Activated gamma-delta T cell treated with anti-CD3 and anti-CD28 coated beads, Interleukin-2, amount 50 U/mL, for 16 hours (primary cell): ENCODE results near the gene GPAT2.
"Not testable (repeated sequence)": the region's sequence is repeated elsewhere in the genome, so short reads cannot be mapped to it uniquely, and the experiment has no call there.

Source experiments
- DNase-seq: peaks from one replicate; pipeline ENCODE4 v3.0.0-alpha.2; 2020; ENCODE audit warnings: low read depth

GPAT2 gene

DNA sequence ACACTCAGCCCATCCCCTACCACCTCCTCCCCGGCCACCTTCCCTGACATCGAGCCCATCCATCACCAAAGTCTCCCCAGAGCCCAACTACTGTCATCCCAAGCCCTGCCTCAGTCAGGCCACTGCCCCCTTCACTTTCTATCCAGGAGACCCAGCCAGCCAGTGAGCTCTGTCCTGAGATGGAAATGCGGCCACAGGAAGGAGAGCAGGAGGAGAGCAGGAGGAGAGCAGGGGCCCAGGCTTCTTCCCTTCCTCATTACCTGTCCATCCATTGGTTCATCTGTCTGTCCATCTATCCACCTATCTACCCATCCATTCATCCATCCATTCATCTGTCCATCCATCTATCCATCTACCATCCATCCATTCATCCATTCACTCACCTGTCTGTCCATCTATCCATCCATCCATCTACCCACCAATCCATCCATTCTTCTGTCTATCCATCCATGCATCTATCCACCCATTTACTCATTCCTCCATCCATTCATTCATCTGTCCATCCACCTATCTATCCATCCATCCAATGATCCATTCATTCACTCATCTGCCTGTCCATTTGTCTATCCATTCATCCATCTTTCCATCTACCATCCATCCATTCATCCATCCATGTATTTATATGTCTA lies 29.4 kb upstream of the GPAT2 start:
- DNase-seq = not testable (repeated sequence)

DNA sequence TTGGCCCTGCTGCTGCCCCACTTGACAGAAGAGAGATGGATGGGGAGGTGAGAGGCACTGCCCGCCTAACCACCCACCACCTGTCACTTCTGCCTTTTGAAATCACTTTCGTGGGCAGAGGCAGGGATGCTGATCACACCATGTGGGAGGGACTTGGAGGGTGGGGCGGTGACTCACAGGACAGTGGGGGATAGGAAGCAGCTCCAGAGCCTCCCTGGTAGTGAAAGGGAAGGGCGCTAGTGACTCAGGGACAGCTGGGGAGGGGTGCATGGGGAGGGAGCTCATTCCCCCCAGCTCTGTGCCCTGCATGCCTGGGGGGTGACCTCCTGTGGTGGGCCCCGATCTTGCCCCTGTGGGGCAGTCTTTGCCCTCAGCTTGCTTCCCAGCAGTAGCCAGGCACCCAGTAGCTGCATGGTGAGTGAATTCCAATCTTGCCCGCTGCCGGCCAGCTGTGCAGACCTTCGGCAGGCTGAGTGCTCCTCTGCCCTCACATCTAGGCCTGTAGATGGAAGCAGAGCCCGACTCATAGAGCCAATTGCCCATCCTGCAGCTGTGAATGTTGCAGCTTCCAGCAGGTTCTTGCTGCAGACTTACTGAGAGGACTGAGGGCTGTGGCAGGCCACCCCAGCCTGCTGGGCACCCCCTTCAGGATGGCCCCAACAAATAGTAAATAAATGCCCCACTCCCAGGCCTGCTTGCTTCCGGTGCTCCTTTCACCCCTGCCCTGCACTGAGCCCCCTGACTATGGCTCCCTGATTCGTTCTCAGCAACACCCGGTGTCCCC lies 28.6 kb upstream of the GPAT2 start:
- DNase-seq = not testable (repeated sequence)

DNA sequence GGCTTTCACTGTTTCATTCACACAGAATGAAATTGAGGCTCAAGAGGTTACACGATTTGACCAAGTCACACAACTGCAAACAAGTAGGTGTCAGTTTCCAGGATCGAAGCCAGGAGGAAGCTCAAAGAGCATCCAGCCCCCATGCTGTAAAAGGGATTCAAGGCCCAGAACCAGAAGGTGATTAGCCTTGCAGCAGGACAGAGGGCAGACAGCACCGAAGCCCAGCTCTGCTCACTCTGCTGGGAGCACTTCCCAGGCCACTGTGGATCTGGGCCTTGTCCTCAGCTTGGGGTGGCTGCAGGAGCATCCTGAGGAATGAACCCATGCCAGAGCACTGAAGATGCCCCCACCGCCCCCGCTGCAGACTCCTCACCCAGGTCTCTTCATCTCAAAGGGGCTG lies 27.8 kb upstream of the GPAT2 start:
- not testable (repeated sequence) for DNase-seq

DNA sequence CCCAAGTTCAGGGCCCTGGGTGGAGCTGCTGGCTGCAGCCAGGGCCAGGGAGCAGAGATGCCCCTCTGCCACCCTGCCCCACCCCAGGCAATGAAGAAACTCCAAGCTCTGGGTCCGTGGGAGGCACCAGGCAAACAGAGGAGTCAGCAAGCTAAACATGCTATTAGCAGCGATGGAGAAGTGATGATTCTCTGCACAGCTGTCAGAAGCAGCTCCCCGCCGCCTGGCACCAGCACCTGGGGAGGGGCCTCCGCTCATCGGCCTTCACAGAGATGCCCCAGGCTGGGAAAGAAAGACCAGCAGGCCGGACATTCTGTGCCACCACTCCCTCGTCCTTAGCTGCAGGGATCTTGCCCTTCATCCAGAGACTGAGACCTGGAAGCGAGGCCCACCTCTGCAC lies 27.2 kb upstream of the GPAT2 start:
- not testable (repeated sequence) for DNase-seq

DNA sequence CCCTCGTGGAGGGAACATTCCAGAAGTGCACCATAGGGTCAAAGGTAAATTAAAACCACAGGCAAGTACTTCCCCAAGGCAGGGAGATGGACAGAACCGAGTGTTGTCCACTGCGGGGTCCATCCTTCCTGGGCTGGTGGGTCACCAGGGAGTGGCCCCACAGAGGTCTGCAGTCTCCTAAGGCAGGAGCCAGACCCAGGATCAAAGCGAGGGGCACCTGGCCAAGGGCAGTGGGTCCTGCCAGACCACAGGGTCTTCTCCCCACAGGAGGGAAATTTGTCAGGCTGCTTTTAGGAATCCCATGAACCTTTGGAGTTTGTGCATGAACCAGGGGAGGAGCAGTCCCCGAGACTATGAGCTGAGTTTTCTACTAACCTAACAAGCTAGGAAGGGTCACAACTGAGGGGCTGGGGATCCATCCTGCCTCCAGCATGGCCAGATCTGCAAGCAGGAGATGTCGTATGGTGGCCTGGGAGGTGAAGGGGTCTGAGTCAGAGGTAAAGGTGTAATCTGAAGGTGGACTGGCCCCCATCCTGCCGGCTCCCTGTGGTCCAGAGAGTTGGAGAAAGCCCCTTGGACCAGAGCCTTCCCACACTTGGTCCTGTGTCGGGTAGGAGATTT lies 26.6 kb upstream of the GPAT2 start:
- DNase-seq = not testable (repeated sequence)

DNA sequence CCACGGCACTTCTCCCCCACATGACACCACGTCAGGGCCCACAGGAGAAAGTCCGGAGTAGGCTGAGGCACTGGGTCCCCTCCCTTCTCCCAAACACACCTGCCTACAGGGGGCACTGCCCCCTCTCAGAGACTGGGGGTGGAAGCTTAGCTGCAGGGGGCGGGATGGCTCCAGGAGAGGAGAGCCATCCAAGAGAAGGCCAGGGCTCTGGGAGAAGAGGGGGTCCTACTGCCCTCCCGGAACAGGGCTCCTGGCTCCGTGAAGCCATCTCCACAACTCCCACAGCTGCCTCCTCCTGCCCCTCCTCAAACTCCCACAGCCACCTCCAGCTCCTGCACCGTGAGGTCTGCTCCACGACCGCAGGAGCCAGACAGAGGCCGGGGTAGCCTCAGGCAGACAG lies 25.6 kb upstream of the GPAT2 start:
- DNase-seq = not testable (repeated sequence)

DNA sequence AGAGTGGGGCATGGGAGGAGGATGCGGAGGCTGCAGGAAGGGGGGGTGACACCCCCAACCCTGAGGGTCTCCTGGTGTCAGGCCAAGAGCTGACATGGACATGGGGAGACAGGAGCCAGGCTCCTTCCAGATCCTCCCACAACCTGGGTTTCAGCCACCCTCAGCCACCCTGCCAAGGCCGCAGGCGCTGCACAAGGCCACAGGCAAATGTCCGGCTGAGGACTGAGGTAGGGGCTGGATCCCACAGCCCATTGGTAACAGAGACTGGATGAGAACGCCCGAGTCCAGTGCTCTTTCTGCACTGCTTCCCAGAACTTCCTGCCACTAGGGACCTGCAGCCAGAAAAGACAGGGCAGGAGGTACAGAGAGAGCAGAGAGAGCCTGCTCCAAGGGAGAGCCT lies 24.7 kb upstream of the GPAT2 start:
- not testable (repeated sequence) for DNase-seq

DNA sequence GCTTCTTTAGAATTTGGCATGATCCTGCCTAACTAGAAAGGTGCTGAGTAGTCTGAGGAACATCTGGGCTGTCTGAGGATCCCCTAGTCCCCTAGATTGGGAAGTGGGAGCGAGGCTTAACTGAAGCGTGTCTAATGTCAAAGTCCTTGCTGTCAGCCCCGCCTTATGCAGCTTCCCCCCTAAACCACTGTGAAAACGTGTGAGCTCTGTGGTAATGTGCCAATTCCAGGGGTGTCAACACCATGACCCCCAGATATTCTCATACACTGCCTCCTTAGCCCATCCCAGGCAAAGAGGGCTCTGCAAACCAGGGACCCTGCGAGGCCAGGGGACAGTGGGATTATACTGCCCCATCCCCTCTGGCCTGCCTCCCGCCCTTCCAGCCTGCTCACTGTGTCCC lies 21.1 kb upstream of the GPAT2 start:
- not testable (repeated sequence) for DNase-seq

DNA sequence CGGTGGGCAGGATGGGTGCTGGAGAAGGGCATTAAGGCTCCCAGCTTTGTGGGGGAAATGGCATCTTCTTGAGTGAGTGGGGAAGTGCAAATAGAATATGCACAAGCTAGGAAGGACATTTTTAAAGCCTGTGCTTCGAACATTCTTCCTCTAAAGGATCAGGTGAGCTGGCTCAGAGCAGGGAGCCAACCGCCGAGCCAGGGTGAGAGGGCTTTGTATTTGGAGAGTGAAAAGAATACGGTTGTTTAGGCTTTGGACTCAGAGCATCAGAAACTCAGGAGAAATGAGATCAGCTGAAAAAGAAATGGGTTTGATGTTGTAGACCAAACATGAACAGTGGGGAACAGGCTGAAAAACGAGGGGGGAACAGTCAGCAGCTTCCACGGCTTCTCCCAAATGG lies 19.8 kb upstream of the GPAT2 start:
- DNase-seq = not testable (repeated sequence)

DNA sequence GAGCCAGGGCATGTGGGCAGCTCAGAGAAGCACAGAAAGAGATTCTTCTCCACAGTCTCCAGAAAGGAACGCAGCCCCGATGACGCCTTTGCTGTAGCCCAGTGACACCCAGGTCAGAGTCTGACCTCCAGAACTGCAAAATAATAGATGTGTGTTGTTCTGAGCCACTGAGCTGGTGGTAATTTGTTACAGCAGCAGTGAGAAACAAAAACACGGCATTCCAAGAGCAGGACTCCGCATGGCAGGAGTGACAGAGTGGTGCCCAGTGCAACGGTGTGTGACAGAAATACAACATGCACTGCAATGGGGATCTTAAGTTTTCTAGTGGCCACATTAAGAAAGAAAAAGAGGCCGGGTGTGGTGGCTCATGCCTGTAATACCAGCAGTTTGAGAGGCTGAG lies 18.7 kb upstream of the GPAT2 start:
- DNase-seq = not testable (repeated sequence)

DNA sequence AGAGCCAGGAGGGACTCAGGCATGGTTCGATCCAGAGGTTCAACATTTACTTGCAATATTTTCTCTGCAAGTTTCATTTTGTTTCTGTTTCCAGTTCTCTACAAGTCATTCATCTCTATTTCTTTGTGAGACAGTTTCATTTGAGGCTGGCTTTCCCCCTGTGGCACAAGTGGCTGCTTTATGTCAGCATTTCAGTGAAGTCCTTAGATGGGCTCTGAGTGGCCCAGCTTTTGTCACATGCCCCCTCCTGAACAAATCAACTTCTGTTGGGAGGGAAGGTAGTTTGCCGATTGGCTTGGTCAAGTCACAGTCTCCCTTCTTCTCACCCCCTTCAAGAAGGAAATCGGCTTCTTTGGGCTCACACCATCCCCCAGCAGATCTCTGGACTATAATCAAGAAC lies 17.9 kb upstream of the GPAT2 start:
- DNase-seq = not testable (repeated sequence)

DNA sequence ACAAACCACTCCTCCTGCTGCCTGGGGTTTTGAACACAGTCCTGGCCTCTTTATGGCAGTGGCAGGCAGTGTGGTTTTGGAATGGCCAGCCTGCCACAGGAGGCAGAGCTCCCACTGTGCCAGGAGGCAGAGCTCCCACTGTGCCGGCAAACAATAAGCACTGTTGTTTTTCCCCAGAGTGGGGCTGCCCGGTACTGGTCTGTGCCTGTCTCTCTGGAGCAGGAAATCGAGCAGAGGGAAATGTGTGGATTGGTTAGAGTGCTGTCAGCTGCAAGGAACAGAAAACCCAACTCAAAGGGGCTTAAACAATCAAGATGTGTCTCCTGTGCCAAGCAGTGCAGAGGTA lies 15.2 kb upstream of the GPAT2 start:
- DNase-seq = not testable (repeated sequence)

DNA sequence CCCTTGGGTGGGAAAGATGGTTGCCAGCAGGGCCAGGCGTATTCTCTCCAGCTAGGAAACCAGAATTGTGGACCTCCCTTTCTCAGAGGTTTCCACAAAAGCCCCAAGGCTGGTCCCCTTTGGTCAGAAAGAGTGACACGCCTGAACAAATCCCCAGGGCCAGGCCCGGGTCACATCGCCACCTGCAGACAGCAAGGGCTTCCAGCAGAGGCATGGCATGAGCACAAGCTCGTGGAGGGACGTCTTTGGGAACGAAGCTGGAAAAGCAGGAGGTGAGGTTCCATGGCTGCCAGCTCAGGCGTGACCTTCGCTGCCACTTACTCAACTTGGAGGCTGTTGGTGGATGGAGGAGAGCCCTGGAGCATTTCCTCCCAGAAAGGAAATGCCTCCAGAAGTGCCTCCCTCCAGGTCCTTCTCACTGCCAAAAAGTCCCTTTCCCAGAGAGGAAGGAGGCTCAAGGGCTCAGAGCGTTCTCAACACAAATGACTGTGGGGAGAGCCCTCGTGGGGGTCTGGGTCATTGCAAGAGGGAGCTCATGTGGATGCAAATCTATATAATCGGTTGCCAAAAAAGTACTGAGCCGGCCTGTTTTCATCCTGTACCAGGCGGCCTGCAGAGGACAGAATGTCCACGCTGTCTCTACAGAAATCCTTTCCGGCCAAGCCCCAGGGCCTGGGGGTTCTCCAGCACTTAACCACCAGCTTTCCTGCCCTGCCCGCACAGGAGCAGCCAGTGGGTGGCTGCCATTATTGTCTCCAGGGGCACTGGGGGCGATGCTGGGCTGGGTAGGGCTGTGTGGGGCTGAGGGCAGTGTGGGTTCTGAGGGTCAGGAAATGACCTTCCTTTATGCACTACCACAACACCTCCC lies 14.6 kb upstream of the GPAT2 start:
- not testable (repeated sequence) for DNase-seq

DNA sequence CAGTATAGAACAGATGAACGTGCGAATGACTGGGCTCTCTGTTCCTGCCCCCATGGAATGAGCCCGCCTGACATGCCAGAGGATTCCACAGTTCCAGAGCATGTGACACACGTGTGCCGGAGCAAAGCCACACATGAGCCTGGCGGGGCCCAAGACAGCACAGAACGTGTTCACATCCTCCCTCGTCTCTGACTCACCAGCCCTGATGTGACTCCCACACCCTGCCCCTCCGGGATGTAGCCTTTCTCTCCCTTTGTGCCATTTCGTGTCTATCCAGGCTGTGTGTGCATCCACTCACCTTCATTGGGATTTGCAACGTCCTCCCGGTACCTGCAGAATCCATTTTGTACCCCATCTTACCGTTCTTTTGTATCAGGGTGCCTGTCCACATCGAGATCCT lies 838 bp upstream of the GPAT2 start:
- DNase-seq = not testable (repeated sequence)

DNA sequence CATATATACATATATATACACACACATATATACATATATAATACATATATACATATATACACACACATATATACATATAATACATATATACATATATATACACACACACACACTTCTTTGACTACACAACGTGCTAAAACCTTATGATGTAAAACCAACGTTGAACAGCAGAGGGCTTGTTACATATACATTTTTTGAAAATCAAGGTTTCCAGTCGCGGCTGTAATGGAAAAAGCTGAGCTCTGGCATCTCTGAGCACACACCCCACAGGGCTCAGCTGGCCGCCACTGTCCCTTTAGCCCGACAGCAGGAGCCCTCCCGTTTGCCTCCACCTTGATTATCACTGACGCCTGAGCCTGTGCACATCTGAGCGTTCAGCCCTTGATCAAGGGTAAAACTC lies 719 bp downstream of the GPAT2 start:
- not testable (repeated sequence) for DNase-seq

DNA sequence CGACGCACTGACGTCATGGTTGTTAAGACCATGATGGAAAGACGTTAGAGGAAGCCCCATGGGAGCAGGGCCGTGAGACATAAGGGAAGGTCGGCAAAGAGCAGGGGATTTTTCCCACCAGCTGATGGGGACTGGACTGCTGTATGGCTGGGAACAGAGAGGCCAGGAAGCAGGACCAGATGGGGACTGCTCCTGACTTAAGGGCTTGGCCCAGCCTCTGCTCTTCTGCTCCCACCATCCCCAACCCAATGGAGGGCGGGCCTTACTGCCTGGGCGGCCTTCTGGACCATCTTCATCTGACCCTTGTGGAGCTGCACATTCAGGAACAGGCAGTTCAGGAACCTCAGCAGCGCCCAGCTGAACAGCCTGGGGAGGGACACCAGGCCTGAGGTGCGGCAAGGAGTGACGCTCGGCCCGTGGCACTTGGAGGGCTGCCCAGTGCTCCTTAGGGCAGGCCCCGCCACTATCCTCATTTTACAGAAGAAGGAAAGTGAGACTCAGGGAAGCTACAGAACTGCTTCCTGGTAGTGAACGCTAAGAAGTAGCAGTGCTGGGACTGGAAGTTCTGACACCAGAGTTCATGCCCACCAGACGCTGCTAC lies 6.9 kb downstream of the GPAT2 start:
- DNase-seq = not testable (repeated sequence)

DNA sequence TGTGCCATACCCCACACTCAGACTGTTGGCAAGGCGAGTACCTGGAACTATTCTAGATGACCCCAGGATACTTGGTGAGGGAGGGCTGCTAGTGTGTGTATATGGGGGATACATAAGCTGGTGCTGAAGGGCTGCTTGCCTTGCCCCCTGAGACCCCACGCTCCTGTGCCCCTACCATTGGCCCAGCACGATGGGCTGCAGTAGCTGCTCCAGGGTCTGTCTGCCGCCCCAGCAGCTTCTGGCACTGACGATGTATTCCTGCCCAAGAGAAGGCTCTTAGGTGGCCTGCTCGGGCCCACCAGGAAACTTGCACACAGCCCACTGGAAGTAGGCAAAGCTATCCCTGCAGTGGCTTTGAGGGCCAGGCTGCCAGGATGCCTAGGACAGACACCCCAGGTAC lies 9.0 kb downstream of the GPAT2 start:
- DNase-seq = not testable (repeated sequence)

DNA sequence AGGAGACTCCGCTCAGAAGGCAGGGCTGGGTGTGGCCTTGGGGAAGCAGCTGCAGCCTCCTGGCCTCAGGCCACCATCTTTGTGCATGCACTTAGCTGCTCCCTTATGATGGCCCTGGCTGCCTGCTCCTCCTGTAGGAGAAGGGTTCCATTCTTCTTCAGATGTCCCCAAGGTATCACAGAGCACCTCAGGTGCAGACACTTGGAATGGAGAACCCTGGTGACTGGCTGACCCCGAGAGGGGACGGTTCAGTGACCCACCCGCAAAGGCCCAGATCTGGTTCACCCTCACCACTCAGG lies 9.6 kb downstream of the GPAT2 start:
- no peak for DNase-seq

DNA sequence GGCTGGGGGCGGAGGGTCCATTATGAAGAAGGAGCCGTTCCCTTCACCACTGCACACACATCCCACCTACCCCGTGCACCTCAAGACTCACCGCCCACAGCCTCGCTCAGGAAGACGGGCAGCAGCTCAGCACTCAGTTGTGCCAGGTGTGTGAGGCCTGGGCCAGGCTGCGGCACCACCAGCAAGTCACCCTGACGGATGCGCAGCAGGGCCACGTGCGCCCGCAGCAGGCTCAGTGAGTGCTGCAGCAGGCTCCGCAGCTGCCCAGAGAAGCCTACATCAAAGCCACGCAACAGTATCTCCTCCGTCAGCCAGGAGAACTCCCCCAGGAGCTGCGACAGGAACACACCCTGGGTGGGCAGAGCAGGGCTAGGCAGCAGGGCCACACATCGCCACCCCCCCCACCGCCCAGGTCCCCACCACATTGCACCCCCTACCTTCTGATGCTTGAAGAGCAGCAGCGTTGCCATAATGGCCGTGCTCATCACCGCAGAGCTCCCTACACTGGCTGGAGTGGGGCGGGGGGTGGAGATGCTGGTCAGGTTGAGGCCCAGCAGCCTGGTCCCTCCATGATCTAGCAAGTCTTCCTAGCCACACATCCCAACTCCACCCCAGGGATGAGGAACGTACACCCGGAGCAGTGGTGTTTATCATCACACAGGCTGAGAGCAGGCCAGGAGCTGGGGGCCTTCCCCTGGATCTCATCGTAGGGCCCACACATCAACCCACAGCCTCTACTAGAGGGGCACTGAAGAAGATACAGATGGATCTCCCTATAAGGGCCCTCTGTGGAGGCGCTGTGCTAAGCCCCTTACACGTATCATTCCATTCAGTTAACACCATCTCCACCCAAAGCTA lies 10.2 kb downstream of the GPAT2 start:
- no peak for DNase-seq

DNA sequence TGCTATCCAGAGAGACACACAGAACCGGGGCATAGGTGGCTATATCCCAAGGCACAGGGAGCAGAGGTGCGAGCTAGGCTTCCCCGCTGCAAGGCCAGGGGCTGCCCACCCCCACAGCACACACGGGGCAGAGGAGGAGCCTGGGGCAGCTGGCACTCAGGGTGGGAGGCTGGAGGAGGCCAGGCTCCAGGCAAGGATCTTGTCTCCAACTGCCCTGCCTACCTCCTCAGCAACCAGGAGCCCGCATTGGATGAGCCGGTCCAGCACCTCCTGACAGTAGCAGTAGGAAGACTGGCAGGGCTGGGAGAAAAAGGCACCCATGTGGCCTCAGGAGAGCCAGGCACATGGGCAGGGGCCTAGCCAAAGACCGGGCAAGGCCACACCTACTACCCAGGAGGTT lies 11.0 kb downstream of the GPAT2 start:
- not testable (repeated sequence) for DNase-seq
